ENCODE data around the gene TP53BP1.

- TF ChIP-seq, protein P1, sequence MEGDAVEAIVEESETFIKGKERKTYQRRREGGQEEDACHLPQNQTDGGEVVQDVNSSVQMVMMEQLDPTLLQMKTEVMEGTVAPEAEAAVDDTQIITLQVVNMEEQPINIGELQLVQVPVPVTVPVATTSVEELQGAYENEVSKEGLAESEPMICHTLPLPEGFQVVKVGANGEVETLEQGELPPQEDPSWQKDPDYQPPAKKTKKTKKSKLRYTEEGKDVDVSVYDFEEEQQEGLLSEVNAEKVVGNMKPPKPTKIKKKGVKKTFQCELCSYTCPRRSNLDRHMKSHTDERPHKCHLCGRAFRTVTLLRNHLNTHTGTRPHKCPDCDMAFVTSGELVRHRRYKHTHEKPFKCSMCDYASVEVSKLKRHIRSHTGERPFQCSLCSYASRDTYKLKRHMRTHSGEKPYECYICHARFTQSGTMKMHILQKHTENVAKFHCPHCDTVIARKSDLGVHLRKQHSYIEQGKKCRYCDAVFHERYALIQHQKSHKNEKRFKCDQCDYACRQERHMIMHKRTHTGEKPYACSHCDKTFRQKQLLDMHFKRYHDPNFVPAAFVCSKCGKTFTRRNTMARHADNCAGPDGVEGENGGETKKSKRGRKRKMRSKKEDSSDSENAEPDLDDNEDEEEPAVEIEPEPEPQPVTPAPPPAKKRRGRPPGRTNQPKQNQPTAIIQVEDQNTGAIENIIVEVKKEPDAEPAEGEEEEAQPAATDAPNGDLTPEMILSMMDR (IDR thresholded peaks at IDR 0.05): peak in 3 of 6 experiments; percentile 16 to 28 (median 22)
- TF ChIP-seq POLR2A (IDR thresholded peaks at IDR 0.05): no peak
These were observed 9.4 kb downstream of the TP53BP1 start for GRCh38 chr15:43483297-43484128.

Data from esophagus squamous epithelium (tissue), 4 donors.